Liver (tissue), 3 donors: ENCODE results near the gene CDH13.

Experiments used
- EGR1 ChIP-seq, 2 donors: IDR thresholded peaks; 2 replicates each; pipeline ENCODE4 v1.6.1; 2016 to 2018; ENCODE audit warnings: antibody characterized with exemption in 2 of 2, low read depth in 2 of 2
- FOXA1 ChIP-seq: IDR thresholded peaks from 2 replicates; pipeline ENCODE4 v1.6.1; 2016; ENCODE audit warnings: antibody characterized with exemption
- GABPA ChIP-seq, 2 donors: IDR thresholded peaks in 1 of 2; conservative IDR thresholded peaks in 1 of 2; 2 replicates each; pipeline ENCODE4 v1.6.1; 2016; ENCODE audit warnings: antibody characterized with exemption in 2 of 2, mild to moderate bottlenecking in 1 of 2, moderate library complexity in 1 of 2
- HNF4A ChIP-seq, 2 donors: conservative IDR thresholded peaks; 2 replicates each; pipeline ENCODE4 v1.6.1; 2016; ENCODE audit warnings: antibody characterized with exemption in 2 of 2, mild to moderate bottlenecking in 2 of 2
- JUND ChIP-seq, 2 donors: IDR thresholded peaks; 2 replicates each; pipeline ENCODE4 v1.6.1; 2016; ENCODE audit warnings: antibody characterized with exemption in 2 of 2
- RAD21 ChIP-seq, 2 donors: IDR thresholded peaks; 2 replicates each; pipeline ENCODE4 v1.6.1; 2016; ENCODE audit warnings: antibody characterized with exemption in 2 of 2, mild to moderate bottlenecking in 2 of 2
- SP1 ChIP-seq: IDR thresholded peaks from 2 replicates; pipeline ENCODE4 v1.6.1; 2018; ENCODE audit warnings: antibody characterized with exemption, mild to moderate bottlenecking
- TAF1 ChIP-seq: conservative IDR thresholded peaks from 2 replicates; pipeline ENCODE4 v1.6.1; 2016; ENCODE audit warnings: antibody characterized with exemption, mild to moderate bottlenecking
- YY1 ChIP-seq: IDR thresholded peaks from 2 replicates; pipeline ENCODE4 v1.6.1; 2016; ENCODE audit warnings: antibody characterized with exemption, mild to moderate bottlenecking
- TF ChIP-seq, protein P1 (sequence below): IDR thresholded peaks from 2 replicates; pipeline ENCODE4 v1.6.1; 2016; ENCODE audit warnings: antibody characterized with exemption, mild to moderate bottlenecking
- TF ChIP-seq, protein P2 (sequence below): IDR thresholded peaks from 2 replicates; pipeline ENCODE4 v1.6.1; 2016; ENCODE audit warnings: antibody characterized with exemption
- TF ChIP-seq, protein P3 (sequence below): fragments of 150-350 bp; IDR thresholded peaks from 2 replicates; pipeline ENCODE4 v1.5.1; 2017; ENCODE audit warnings: improper control_type of control experiment, low read depth, low read length; ENCODE audit not compliant: missing input control
- TF ChIP-seq, protein P4 (sequence below): IDR thresholded peaks from 2 replicates; pipeline ENCODE4 v1.6.1; 2016; ENCODE audit warnings: antibody characterized with exemption
- TF ChIP-seq, protein P5 (sequence below): IDR thresholded peaks from 2 replicates; pipeline ENCODE4 v1.6.1; 2016; ENCODE audit warnings: antibody characterized with exemption
- donor health status: healthy.
- donor health status: healthy.

DNA sequence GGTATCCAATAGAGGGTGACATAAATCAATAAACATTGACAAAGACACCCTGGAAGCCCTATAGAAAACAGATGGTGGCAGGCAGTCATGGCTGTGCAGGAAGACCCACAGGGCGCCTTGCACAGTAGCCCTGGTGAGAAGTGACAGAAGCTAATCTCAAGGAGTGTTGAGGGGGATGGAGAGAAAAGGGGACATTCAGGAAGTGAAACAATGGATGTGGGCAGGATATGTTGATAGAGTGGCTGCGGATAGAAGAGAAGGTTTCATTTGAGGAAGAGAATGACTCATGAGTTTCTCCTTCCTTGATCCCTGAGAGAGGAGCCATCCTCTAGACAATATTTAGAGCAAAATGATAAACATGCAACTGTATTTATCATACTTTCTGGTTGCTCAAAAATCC lies 712.2 kb downstream of the CDH13 start:
- TF ChIP-seq, protein P1, sequence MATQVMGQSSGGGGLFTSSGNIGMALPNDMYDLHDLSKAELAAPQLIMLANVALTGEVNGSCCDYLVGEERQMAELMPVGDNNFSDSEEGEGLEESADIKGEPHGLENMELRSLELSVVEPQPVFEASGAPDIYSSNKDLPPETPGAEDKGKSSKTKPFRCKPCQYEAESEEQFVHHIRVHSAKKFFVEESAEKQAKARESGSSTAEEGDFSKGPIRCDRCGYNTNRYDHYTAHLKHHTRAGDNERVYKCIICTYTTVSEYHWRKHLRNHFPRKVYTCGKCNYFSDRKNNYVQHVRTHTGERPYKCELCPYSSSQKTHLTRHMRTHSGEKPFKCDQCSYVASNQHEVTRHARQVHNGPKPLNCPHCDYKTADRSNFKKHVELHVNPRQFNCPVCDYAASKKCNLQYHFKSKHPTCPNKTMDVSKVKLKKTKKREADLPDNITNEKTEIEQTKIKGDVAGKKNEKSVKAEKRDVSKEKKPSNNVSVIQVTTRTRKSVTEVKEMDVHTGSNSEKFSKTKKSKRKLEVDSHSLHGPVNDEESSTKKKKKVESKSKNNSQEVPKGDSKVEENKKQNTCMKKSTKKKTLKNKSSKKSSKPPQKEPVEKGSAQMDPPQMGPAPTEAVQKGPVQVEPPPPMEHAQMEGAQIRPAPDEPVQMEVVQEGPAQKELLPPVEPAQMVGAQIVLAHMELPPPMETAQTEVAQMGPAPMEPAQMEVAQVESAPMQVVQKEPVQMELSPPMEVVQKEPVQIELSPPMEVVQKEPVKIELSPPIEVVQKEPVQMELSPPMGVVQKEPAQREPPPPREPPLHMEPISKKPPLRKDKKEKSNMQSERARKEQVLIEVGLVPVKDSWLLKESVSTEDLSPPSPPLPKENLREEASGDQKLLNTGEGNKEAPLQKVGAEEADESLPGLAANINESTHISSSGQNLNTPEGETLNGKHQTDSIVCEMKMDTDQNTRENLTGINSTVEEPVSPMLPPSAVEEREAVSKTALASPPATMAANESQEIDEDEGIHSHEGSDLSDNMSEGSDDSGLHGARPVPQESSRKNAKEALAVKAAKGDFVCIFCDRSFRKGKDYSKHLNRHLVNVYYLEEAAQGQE, result no peak
- TF ChIP-seq, protein P2, sequence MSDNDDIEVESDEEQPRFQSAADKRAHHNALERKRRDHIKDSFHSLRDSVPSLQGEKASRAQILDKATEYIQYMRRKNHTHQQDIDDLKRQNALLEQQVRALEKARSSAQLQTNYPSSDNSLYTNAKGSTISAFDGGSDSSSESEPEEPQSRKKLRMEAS, result no peak
- TF ChIP-seq, protein P3, sequence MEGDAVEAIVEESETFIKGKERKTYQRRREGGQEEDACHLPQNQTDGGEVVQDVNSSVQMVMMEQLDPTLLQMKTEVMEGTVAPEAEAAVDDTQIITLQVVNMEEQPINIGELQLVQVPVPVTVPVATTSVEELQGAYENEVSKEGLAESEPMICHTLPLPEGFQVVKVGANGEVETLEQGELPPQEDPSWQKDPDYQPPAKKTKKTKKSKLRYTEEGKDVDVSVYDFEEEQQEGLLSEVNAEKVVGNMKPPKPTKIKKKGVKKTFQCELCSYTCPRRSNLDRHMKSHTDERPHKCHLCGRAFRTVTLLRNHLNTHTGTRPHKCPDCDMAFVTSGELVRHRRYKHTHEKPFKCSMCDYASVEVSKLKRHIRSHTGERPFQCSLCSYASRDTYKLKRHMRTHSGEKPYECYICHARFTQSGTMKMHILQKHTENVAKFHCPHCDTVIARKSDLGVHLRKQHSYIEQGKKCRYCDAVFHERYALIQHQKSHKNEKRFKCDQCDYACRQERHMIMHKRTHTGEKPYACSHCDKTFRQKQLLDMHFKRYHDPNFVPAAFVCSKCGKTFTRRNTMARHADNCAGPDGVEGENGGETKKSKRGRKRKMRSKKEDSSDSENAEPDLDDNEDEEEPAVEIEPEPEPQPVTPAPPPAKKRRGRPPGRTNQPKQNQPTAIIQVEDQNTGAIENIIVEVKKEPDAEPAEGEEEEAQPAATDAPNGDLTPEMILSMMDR, result no peak
- TF ChIP-seq TAF1, result no peak
- TF ChIP-seq HNF4A (conservative IDR thresholded peaks at IDR 0.05), result no peak
- TF ChIP-seq FOXA1, result no peak
- TF ChIP-seq EGR1 (IDR thresholded peaks at IDR 0.05; ENCODE audit: low read depth in 2 of 2), result no peak
- TF ChIP-seq, protein P4, sequence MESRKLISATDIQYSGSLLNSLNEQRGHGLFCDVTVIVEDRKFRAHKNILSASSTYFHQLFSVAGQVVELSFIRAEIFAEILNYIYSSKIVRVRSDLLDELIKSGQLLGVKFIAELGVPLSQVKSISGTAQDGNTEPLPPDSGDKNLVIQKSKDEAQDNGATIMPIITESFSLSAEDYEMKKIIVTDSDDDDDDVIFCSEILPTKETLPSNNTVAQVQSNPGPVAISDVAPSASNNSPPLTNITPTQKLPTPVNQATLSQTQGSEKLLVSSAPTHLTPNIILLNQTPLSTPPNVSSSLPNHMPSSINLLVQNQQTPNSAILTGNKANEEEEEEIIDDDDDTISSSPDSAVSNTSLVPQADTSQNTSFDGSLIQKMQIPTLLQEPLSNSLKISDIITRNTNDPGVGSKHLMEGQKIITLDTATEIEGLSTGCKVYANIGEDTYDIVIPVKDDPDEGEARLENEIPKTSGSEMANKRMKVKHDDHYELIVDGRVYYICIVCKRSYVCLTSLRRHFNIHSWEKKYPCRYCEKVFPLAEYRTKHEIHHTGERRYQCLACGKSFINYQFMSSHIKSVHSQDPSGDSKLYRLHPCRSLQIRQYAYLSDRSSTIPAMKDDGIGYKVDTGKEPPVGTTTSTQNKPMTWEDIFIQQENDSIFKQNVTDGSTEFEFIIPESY, result no peak
- TF ChIP-seq RAD21 (IDR thresholded peaks at IDR 0.05), result no peak
- no peak for TF ChIP-seq JUND (IDR thresholded peaks at IDR 0.05)
- TF ChIP-seq, protein P5, sequence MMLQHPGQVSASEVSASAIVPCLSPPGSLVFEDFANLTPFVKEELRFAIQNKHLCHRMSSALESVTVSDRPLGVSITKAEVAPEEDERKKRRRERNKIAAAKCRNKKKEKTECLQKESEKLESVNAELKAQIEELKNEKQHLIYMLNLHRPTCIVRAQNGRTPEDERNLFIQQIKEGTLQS, result no peak
- TF ChIP-seq YY1, result no peak
- no peak for TF ChIP-seq GABPA (IDR thresholded peaks at IDR 0.05 in 1 of 2, conservative IDR thresholded peaks at IDR 0.05 in 1 of 2)
- no peak for TF ChIP-seq SP1
